Uterus (tissue), 2 donors: ENCODE measurements around the gene SETD6.

ENCODE experiments used
- CTCF ChIP-seq, 4 experiments: fragments of 200-600 bp in 2 of 4; fragments of 450-650 bp in 2 of 4; sonication (generic) in 2 of 4; IDR thresholded peaks; one replicate each; pipeline ENCODE4 v1.5.1; 2016 to 2019; ENCODE audit warnings: antibody characterized with exemption in 4 of 4, mild to moderate bottlenecking in 2 of 4, moderate library complexity in 1 of 4
- POLR2A ChIP-seq, 2 donors: fragments of 450-650 bp; IDR thresholded peaks; one replicate each; pipeline ENCODE4 v1.6.1; 2016; ENCODE audit warnings: antibody characterized with exemption in 2 of 2, mild to moderate bottlenecking in 1 of 2, moderate library complexity in 1 of 2

- TF ChIP-seq CTCF (IDR thresholded peaks at IDR 0.05) (no peak), POLR2A (IDR thresholded peaks at IDR 0.05) (no peak)
These were observed 34.0 kb upstream of the SETD6 start for GRCh38 chr16:58481226-58481869.
